Rectal smooth muscle tissue (tissue), 1 donor: Measurements from ENCODE around the gene DCTN5.
A peak's percentile ranks its signal among the peaks of the same experiment; 100 is the strongest.

Experiments
- H3K27ac ChIP-seq: one replicate; pipeline ENCODE4 v1.7.0; 2013; ENCODE audit warnings: low read depth, low read length, inconsistent platforms
- H3K27me3 ChIP-seq: one replicate; pipeline ENCODE4 v1.7.0; 2013; ENCODE audit warnings: low read length; ENCODE audit not compliant: control insufficient read depth, insufficient read depth
- H3K36me3 ChIP-seq: one replicate; pipeline ENCODE4 v1.7.0; 2013; ENCODE audit warnings: low read length; ENCODE audit not compliant: control insufficient read depth, insufficient read depth
- H3K4me1 ChIP-seq: one replicate; pipeline ENCODE4 v1.7.0; 2013; ENCODE audit warnings: low read length; ENCODE audit not compliant: control insufficient read depth, insufficient read depth
- H3K4me3 ChIP-seq: one replicate; pipeline ENCODE4 v1.7.0; 2013; ENCODE audit warnings: low read length
- H3K9ac ChIP-seq: one replicate; pipeline ENCODE4 v1.7.0; 2013; ENCODE audit warnings: low read length

Gene DCTN5

DNA sequence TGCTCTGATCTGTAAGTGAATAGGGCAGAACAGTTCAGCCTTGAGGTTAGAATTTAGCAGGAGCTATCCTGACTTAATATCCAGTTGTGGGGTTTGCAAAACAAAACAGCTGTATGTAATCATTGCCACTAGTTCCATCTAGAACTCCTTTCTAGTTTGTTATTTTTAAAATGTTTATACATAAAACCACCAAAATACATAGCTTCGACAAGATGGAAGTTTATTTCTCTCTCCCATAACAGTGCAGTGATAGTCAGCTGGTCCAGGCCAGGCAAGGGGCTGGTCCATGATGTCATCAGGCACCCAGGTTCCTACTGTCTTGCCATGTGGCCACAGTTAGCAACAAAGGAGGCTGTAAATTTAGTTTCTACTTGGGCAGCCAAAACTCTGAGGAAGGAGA lies 27.0 kb downstream of the DCTN5 start:
- H3K27ac ChIP-seq, result no peak overlapping the region
- H3K36me3 ChIP-seq, result peaks cover 26% of the 10 kb centered on the region
- H3K4me3 ChIP-seq, result no peak overlapping the region
- no peaks in the 10 kb centered on the region for H3K27me3 ChIP-seq
- no peaks in the 10 kb centered on the region for H3K4me1 ChIP-seq
- no peak overlapping the region for H3K9ac ChIP-seq

DNA sequence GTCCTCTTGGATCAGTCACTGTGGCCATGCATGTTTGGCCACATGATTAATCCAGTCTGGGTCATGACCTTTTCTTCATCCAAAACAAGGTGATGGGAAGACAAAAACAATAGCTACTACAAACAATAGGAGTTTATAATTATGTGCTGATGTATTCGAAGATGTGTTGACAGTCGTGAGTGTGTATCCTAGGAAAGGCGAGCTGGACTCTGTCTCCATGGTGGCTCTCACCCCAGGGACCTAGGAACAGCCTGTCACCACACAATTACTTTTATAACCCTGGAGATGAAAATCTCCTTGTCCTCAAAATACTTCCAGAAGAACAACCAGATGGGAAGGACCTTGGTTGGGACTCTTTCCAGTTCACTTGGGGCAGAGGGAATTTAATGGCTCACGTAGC lies 27.6 kb downstream of the DCTN5 start:
- Histone ChIP-seq H3K27ac (no peak overlapping the region), H3K9ac (no peak overlapping the region), H3K4me1 (no peaks in the 10 kb centered on the region), H3K4me3 (no peak overlapping the region), H3K36me3 (peaks cover 26% of the 10 kb centered on the region), H3K27me3 (no peaks in the 10 kb centered on the region)

DNA sequence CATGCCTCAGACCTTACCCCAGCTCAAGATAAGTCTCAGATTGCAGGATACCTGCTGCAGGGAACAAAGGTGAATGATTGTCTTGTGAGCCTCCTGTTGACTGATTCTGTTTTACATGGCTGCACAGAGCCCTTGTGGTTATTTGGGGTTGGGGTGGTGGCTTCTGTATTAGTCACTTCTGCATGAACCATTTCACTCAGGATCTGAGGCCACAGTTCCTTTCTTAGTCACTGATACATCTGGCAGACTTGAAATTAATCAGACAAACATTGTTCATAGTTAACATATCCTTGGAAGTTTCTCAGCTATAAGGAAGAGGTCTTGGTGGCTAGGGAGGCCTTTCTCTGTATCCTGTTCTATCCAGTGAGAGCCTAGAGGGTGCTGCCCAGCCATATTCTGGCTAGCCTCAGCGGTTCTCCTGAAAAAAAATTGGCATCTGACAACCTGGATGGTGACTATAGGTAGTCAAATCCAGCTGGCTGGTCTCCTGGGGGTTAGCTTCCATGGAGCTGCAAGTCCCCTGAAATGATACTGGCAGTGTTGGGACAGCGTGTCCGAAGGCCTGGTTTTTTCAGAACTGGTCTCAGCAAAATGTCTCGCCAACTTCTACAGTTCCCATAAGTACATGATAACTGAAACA lies 29.0 kb downstream of the DCTN5 start:
- H3K4me3 ChIP-seq, result no peak overlapping the region
- no peak overlapping the region for H3K27ac ChIP-seq
- H3K27me3 ChIP-seq, result no peaks in the 10 kb centered on the region
- no peak overlapping the region for H3K9ac ChIP-seq
- no peaks in the 10 kb centered on the region for H3K4me1 ChIP-seq
- H3K36me3 ChIP-seq, result peaks cover 24% of the 10 kb centered on the region

DNA sequence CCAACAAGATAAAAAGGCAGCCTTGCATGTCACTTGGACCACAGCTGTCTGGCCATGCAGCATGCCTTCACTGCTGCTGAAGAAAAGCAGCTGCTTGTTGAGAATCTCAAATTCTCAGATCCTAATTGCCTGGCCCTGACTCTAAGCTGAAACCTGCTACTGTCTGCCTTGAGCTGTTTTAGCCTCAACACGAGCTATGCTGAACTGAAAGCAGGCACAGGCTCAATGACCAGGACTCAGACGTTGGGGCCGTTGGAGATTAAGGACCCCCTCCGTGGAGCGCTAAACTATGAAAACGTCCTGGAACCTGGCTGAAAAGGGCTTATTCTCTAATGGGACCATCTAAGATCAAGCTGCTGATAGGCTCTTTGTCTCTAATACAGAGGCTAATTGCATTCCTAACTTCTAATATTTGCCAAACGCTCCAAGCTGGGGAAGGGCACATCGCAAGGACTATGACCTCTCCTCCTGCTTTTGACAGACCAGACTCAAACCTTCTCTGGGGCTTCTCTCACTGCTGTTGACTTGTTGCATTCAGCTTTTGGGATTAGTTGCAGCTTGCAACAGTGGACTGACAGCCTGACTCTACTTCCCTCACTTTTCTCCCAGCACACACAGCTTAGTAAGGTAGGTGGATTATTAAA lies 32.8 kb downstream of the DCTN5 start:
- no peaks in the 10 kb centered on the region for H3K27me3 ChIP-seq
- no peak overlapping the region for H3K27ac ChIP-seq

DNA sequence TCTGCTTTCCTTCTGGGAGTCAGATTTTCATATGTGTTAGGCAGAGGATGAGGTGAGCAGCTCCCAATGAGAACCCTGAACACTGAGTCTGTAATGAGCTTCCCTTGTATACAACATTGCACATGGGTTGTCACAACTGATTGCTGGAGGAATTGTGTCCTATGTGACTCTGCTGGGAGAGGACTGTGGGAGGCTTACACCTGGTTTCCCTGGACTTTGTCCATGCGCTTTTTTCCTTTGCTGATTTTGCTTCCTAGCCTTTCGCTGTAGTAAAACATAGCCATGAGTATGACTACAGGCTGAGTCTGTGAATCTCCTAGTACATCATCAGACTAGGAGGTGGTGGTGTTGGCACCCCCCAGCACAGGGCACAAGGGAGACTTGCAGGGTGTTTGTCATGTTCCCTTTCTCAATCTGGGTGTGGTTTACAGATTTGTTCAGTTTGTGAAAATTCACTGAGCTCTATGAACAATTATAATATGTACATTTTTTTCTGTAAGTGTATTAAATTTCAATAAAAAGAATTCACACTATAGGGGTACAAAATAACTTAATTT lies 35.7 kb downstream of the DCTN5 start:
- peaks cover 5% of the 10 kb centered on the region for H3K4me1 ChIP-seq
- H3K27ac ChIP-seq, result no peak overlapping the region
- peaks cover 15% of the 10 kb centered on the region for H3K36me3 ChIP-seq
- H3K4me3 ChIP-seq, result no peak overlapping the region
- H3K9ac ChIP-seq, result no peak overlapping the region
- H3K27me3 ChIP-seq, result no peaks in the 10 kb centered on the region

More for the DNA sequence above, 32.8 kb downstream of the DCTN5 start:
- Histone ChIP-seq H3K4me1 (peaks cover 2% of the 10 kb centered on the region), H3K4me3 (no peak overlapping the region), H3K9ac (no peak overlapping the region), H3K36me3 (peaks cover 14% of the 10 kb centered on the region)

DNA sequence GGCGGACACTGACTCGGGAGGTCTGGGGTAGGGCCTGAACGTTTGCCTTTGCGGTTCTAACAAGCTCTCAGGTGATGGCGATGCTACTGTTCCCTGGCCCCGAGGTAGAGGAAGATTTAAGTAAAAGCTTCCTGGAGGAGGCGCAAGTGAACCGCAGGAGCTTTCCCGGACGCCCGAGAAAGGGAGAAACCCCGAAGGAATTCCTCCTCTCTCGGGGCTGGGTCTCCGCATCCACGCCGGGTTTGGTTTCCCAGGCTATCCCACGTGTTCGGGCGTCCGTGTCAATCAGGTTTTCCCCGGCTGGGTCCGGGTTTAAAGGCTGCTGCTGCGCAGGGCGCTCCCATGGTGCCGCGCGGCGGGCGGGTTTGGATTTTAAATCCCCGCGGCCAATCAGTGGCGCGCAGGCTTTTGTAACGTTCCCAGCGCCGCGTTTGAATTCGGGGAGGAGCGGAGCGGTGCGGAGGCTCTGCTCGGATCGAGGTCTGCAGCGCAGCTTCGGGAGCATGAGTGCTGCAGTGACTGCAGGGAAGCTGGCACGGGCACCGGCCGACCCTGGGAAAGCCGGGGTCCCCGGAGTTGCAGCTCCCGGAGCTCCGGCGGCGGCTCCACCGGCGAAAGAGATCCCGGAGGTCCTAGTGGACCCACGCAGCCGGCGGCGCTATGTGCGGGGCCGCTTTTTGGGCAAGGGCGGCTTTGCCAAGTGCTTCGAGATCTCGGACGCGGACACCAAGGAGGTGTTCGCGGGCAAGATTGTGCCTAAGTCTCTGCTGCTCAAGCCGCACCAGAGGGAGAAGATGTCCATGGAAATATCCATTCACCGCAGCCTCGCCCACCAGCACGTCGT lies 37.4 kb downstream of the DCTN5 start, which contains the start of gene PLK1:
Gene PLK1 (plus strand): TSS at position 460 of the 844 bp plus-strand sequence. CDS start 44 bp downstream, at position 504.
- Histone ChIP-seq H3K27me3 (no peaks in the 10 kb centered on the region), H3K9ac (no peak within 1 kb of the TSS), H3K4me1 (peaks cover 5% of the 10 kb centered on the region), H3K36me3 (peaks cover 16% of the 10 kb centered on the region), H3K27ac (no peak within 1 kb of the TSS), H3K4me3 (peak within 1 kb of the TSS; percentile 71)

DNA sequence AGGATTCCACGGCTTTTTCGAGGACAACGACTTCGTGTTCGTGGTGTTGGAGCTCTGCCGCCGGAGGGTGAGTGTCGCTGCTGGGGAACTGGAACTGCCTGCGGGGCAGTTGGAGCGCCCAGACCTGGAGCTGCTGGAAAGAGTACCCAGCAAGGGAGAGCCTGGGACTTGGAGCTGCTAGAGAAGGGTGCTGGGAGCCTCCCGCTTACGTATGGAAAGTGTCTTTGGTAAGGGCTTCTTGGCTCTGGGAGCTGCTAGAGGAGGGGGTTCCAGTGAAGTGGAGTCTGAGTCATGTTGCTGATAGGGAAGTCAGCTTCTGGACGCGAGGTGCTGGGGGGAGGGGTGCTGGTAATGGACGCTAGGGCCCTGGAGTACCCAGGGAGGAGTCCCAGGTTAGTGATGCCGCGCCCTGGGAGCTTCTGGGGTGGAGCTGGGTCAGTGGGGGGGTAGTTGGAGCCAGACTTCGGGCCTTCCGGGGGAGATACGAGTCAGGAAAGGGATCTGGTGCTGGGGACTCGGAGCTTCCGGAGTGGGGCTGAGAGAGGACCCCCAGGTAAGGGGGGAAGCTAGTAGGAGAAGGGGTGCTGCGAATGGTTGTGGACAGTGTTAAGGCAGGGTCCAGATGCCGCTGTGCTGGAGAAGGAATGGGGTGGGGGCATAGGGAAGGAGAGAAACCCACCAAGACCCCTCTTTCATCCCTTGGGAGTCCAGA lies 38.2 kb downstream of the DCTN5 start:
- Histone ChIP-seq H3K4me1 (peaks cover 5% of the 10 kb centered on the region), H3K9ac (no peak overlapping the region), H3K36me3 (peaks cover 17% of the 10 kb centered on the region), H3K27me3 (no peaks in the 10 kb centered on the region), H3K4me3 (peak overlapping the region; percentile 71), H3K27ac (no peak overlapping the region)

DNA sequence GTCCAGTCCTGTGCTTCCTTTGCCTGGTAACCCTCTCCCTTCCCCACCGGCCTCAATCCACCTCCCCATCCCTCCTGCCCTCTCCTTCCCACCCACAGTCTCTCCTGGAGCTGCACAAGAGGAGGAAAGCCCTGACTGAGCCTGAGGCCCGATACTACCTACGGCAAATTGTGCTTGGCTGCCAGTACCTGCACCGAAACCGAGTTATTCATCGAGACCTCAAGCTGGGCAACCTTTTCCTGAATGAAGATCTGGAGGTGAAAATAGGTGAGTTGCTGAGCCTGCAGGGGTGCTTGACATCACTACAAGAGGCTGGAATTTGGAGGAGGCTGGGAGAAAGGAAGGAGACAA lies 38.7 kb downstream of the DCTN5 start:
- peaks cover 17% of the 10 kb centered on the region for H3K36me3 ChIP-seq
- no peaks in the 10 kb centered on the region for H3K27me3 ChIP-seq
- no peak overlapping the region for H3K9ac ChIP-seq
- H3K4me1 ChIP-seq, result peaks cover 5% of the 10 kb centered on the region
- H3K4me3 ChIP-seq, result no peak overlapping the region
- H3K27ac ChIP-seq, result no peak overlapping the region

DNA sequence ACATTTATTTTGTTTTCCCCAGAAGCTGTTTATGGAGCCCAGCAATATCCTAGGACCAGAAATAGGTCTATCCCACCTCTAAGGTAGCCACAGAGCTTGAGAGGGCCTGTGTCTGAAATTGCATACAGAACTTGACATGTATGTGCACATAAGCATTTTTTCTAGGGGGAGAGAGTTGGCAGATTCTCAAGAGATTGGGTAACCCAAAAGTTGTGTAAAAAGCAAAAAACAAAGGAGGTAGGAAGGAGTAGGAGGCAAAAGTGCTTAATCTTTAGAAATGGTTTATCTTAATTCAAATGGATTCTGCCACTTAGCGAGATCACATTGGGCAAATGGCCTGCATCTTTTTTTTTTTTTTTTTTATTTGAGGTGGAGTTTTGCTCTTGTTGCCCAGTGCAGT lies 40.9 kb downstream of the DCTN5 start:
- H3K4me3 ChIP-seq, result no peak overlapping the region
- no peak overlapping the region for H3K27ac ChIP-seq
- no peak overlapping the region for H3K9ac ChIP-seq
- H3K27me3 ChIP-seq, result no peaks in the 10 kb centered on the region
- peaks cover 13% of the 10 kb centered on the region for H3K36me3 ChIP-seq
- H3K4me1 ChIP-seq, result peaks cover 5% of the 10 kb centered on the region

DNA sequence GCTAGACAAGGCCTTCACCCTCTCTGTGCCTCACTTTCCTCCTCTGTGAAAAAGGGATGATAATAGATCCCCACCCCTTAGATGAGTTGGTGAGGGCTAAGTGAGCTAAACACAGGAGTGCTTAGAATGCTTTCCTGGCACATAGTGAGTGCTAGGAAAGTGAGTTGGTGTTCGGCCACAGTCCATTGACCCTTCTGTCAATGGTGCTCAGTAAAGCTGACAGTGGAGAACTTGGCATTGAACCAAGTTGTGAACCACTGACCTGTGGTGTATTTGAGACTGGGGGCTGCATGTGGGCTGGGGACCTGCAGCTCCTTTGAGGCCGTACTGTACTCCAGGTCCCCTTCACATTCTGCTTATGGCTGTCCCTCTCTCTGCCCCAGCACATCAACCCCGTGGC lies 42.2 kb downstream of the DCTN5 start:
- H3K36me3 ChIP-seq, result peaks cover 19% of the 10 kb centered on the region

DNA sequence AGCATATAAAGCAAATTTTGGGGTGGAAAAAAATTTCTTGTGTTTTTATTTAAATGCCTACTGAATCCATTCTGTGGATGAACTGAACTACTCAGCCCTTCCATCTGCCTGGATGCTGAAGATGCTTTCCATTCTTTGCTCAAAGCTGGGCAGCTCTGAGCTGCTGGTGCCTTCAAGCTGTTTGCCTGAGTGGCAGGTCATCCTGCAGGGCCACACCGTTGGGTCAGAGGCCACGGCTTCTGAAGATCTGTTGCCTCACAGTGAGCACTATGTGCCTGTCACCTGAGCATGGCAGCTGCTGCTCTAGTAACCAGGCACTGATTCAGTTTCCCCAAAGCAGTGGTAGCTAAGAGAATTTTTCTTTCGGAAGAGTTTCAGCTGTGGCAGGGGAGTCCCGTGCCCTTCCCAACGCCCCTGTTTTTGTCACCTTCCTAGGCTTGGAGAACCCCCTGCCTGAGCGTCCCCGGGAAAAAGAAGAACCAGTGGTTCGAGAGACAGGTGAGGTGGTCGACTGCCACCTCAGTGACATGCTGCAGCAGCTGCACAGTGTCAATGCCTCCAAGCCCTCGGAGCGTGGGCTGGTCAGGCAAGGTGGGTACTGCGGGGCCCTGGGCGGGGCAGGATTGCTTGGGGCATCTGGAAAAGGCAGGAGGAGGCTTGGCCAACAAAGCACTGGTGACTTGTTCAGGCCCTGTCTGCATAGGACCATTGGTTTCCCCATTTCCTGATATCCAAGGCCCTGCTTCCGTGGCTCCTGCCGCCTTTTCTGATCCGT lies 46.0 kb downstream of the DCTN5 start:
- Histone ChIP-seq H3K4me1 (no peaks in the 10 kb centered on the region), H3K36me3 (peaks cover 28% of the 10 kb centered on the region), H3K4me3 (no peak overlapping the region), H3K27me3 (no peaks in the 10 kb centered on the region), H3K27ac (no peak overlapping the region), H3K9ac (no peak overlapping the region)

More for the DNA sequence above, 42.2 kb downstream of the DCTN5 start:
- Histone ChIP-seq H3K4me3 (no peak overlapping the region), H3K27ac (no peak overlapping the region), H3K9ac (no peak overlapping the region), H3K4me1 (peaks cover 5% of the 10 kb centered on the region), H3K27me3 (no peaks in the 10 kb centered on the region)
